ENCODE results near the gene EIF2S2. TPM values are rescaled to one million over a fixed set of nuclear protein-coding genes. Genes with fewer than 3 reads are reported as not detected.

EIF2S2 gene
- total and polyA plus RNA-seq, 2 experiments from 2014 or later = 109 to 138 TPM

DNA sequence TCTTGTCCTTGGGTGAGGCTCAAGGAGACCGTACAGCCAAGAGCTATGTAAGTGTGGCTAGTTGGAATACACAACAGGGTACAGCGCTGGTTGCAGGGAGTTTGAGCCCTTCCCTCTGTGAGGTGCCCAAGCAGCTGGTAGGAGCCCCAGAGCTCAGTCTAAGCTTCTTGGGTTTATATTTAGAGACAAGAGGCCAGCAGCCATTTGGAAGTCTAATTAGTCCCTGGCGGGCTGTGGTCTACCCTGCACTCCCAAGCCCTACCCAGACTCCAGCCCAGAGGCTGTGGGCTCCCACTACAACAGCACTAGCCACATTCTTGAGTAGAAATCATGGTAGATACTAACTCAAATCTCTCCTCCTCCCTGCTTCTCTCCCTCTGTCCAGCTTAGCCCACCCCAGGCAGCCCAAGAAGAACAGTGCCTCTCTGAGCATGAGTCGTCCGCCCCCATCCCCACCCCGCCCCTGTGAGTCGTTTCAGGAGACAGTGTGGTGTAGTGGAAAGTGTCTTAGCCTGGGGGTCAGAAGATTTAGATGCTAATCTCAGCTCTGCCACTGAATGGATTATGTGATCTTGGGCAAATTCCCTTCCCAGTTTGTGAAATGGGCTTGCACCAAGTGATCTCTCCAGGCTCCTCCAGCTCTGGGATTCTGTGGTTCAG is 37.8 kb downstream of the EIF2S2 start:
- no peak overlapping the region for H3K27ac ChIP-seq
- H3K36me3 ChIP-seq (ENCODE audit: low read depth) = no peaks in the 10 kb centered on the region
- H3K9me3 ChIP-seq (ENCODE audit: low read depth) = no peaks in the 10 kb centered on the region
- no peak overlapping the region for H2AFZ ChIP-seq
- H3K4me3 ChIP-seq = no peak overlapping the region
- no peaks in the 10 kb centered on the region for H3F3A ChIP-seq (ENCODE audit: insufficient read depth)
- H4K20me1 ChIP-seq (ENCODE audit: insufficient read depth) = no peaks in the 10 kb centered on the region
- H3K79me2 ChIP-seq (ENCODE audit: insufficient read depth) = peaks cover 38% of the 10 kb centered on the region; the same call in 1 of the 2 replicates
- in situ Hi-C loops (cut with MboI) = loop anchor here (10.0 kb wide), 1 partner anchor 209 kb away; no protein-coding TSS in a partner anchor
- H3K9me2 ChIP-seq (ENCODE audit: insufficient read depth) = no peaks in the 10 kb centered on the region
- H3K4me1 ChIP-seq (ENCODE audit: insufficient read depth) = peaks cover 3% of the 10 kb centered on the region; the same call in 1 of the 2 replicates
- H3K27me3 ChIP-seq (replicated peaks; ENCODE audit: insufficient read depth) = no peaks in the 10 kb centered on the region
- no peak for TF ChIP-seq EZH2 (IDR thresholded peaks at IDR 0.05; ENCODE audit: insufficient read depth, poor library complexity, severe bottlenecking)
- TF ChIP-seq EZH2phosphoT487 (IDR thresholded peaks at IDR 0.05; ENCODE audit: insufficient read depth, low read depth) = no peak
- peak; percentile 68 for DNase-seq
- H3K9ac ChIP-seq = no peak overlapping the region
- H3K4me2 ChIP-seq (ENCODE audit: unreplicated experiment) = no peak overlapping the region
- WGBS, 2 experiments (ENCODE audit: low coverage in 1 of 2, low lambda C conversion rate in 2 of 2, missing lambda C conversion rate in 2 of 2) = 70 to 72% methylated on average over 7 of the region's 7 CpGs

DNA sequence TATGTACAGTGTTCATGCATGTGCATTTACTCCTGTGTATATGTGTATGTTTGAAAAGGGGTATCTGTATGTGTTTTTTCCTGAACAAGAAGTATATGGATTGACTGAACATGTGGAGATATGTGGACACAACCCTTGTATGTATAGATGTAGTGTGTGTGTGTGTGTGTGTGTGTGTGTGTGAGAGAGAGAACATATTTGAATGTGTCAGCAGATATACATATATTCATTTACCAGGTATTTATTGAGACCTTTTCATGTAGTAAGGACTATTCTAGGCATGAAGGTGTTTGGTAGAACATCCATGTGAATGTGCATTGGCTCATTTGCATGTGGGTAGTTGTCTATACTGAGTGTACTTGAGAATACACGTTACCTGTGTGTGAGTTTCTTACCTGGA is 39.3 kb downstream of the EIF2S2 start:
- no peaks in the 10 kb centered on the region for H3K9me3 ChIP-seq (ENCODE audit: low read depth)
- H2AFZ ChIP-seq = no peak overlapping the region
- no peak overlapping the region for H3K9ac ChIP-seq
- H3K79me2 ChIP-seq (ENCODE audit: insufficient read depth) = peaks cover 51% of the 10 kb centered on the region
- in situ Hi-C loops (cut with MboI) = loop anchor here (10.0 kb wide), 1 partner anchor 208 kb away; no protein-coding TSS in a partner anchor
- TF ChIP-seq EZH2 (IDR thresholded peaks at IDR 0.05; ENCODE audit: insufficient read depth, poor library complexity, severe bottlenecking) = no peak
- no peak for TF ChIP-seq EZH2phosphoT487 (IDR thresholded peaks at IDR 0.05; ENCODE audit: insufficient read depth, low read depth)
- no peaks in the 10 kb centered on the region for H4K20me1 ChIP-seq (ENCODE audit: insufficient read depth)
- H3F3A ChIP-seq (ENCODE audit: insufficient read depth) = no peaks in the 10 kb centered on the region
- no peak overlapping the region for H3K27ac ChIP-seq
- no peak for DNase-seq
- 90 to 97% methylated on average over 1 of the region's 1 CpG for WGBS, 2 experiments (ENCODE audit: low coverage in 1 of 2, low lambda C conversion rate in 2 of 2, missing lambda C conversion rate in 2 of 2)
- H3K27me3 ChIP-seq (replicated peaks; ENCODE audit: insufficient read depth) = no peaks in the 10 kb centered on the region
- H3K4me3 ChIP-seq = no peak overlapping the region
- no peak overlapping the region for H3K4me2 ChIP-seq (ENCODE audit: unreplicated experiment)
- peaks cover 3% of the 10 kb centered on the region; the same call in 1 of the 2 replicates for H3K4me1 ChIP-seq (ENCODE audit: insufficient read depth)
- no peaks in the 10 kb centered on the region for H3K9me2 ChIP-seq (ENCODE audit: insufficient read depth)
- H3K36me3 ChIP-seq (ENCODE audit: low read depth) = no peaks in the 10 kb centered on the region

DNA sequence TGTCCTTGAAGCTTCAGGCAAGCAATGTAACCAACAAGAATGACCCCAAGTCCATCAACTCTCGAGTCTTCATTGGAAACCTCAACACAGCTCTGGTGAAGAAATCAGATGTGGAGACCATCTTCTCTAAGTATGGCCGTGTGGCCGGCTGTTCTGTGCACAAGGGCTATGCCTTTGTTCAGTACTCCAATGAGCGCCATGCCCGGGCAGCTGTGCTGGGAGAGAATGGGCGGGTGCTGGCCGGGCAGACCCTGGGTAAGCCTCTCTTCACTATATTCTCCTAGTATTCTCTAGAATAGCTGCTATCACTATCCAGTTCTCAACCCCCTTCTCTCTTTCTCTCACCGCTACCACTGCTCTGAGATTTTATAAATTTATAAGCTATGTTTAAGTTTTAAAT is 40.0 kb downstream of the EIF2S2 start:
- Histone ChIP-seq H3K4me2 (ENCODE audit: unreplicated experiment) (no peak overlapping the region), H3K79me2 (ENCODE audit: insufficient read depth) (peaks cover 58% of the 10 kb centered on the region), H3K9me3 (ENCODE audit: low read depth) (no peaks in the 10 kb centered on the region), H3K4me1 (ENCODE audit: insufficient read depth) (peaks cover 6% of the 10 kb centered on the region), H3K27ac (no peak overlapping the region), H4K20me1 (ENCODE audit: insufficient read depth) (no peaks in the 10 kb centered on the region), H3F3A (ENCODE audit: insufficient read depth) (0 out of 2 replicates have a peak, but pooled peaks cover under 1% of the 10 kb centered on the region), H3K9ac (no peak overlapping the region), H3K27me3 (replicated peaks; ENCODE audit: insufficient read depth) (no peaks in the 10 kb centered on the region), H3K9me2 (ENCODE audit: insufficient read depth) (no peaks in the 10 kb centered on the region), H2AFZ (no peak overlapping the region), H3K36me3 (ENCODE audit: low read depth) (no peaks in the 10 kb centered on the region), H3K4me3 (no peak overlapping the region)
- in situ Hi-C loops (cut with MboI) = loop anchor here (10.0 kb wide), 1 partner anchor 207 kb away; no protein-coding TSS in a partner anchor
- no peak for DNase-seq
- 85 to 88% methylated on average over 8 of the region's 8 CpGs for WGBS, 2 experiments (ENCODE audit: low coverage in 1 of 2, low lambda C conversion rate in 2 of 2, missing lambda C conversion rate in 2 of 2)
- TF ChIP-seq EZH2 (IDR thresholded peaks at IDR 0.05; ENCODE audit: insufficient read depth, poor library complexity, severe bottlenecking) = no peak
- TF ChIP-seq EZH2phosphoT487 (IDR thresholded peaks at IDR 0.05; ENCODE audit: insufficient read depth, low read depth) = no peak

DNA sequence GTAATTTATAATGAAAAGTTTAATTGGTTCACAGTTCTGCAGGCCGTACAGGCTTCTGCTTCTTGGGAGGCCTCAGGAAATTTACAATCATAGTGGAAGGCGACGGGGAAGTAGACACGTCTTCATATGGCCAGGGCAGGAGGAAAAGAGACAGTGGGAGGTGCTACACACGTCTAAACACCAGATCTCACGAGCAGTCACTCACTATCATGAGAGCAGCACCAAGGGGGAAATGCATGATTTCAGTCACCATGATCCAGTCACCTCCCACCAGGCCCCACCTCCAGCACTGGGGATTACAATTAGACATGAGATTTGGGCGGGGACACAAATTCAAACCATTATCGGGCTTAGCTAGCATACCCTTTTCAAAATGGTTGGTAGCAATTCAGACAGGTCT is 41.2 kb downstream of the EIF2S2 start:
- peaks cover 17% of the 10 kb centered on the region for H3K4me1 ChIP-seq (ENCODE audit: insufficient read depth)
- in situ Hi-C loops (cut with MboI) = loop anchor here (10.0 kb wide), 1 partner anchor 206 kb away; no protein-coding TSS in a partner anchor

More for the DNA sequence above, 41.2 kb downstream of the EIF2S2 start:
- H2AFZ ChIP-seq = no peak overlapping the region
- H3K9ac ChIP-seq = no peak overlapping the region
- no peaks in the 10 kb centered on the region for H3K9me2 ChIP-seq (ENCODE audit: insufficient read depth)
- no peak overlapping the region for H3K4me3 ChIP-seq
- no peaks in the 10 kb centered on the region for H3K27me3 ChIP-seq (replicated peaks; ENCODE audit: insufficient read depth)
- no peaks in the 10 kb centered on the region for H3K9me3 ChIP-seq (ENCODE audit: low read depth)
- H3K79me2 ChIP-seq (ENCODE audit: insufficient read depth) = peaks cover 63% of the 10 kb centered on the region
- no peaks in the 10 kb centered on the region for H3K36me3 ChIP-seq (ENCODE audit: low read depth)
- no peak overlapping the region for H3K4me2 ChIP-seq (ENCODE audit: unreplicated experiment)
- H4K20me1 ChIP-seq (ENCODE audit: insufficient read depth) = no peaks in the 10 kb centered on the region; the same call in 1 of the 2 replicates
- no peak for TF ChIP-seq EZH2 (IDR thresholded peaks at IDR 0.05; ENCODE audit: insufficient read depth, poor library complexity, severe bottlenecking)
- no peak for TF ChIP-seq EZH2phosphoT487 (IDR thresholded peaks at IDR 0.05; ENCODE audit: insufficient read depth, low read depth)
- 0 out of 2 replicates have a peak, but pooled peaks cover 8% of the 10 kb centered on the region for H3F3A ChIP-seq (ENCODE audit: insufficient read depth)
- DNase-seq = no peak
- 63 to 70% methylated on average over 8 of the region's 8 CpGs for WGBS, 2 experiments (ENCODE audit: low coverage in 1 of 2, low lambda C conversion rate in 2 of 2, missing lambda C conversion rate in 2 of 2)
- H3K27ac ChIP-seq = no peak overlapping the region

Measured in GM23248 (cell line).